ENCODE data around the gene AMBP. TPM values are rescaled to one million over a fixed set of nuclear protein-coding genes. Genes with fewer than 3 reads are reported as not detected.
"Not testable (repeated sequence)": the region's sequence is repeated elsewhere in the genome, so short reads cannot be mapped to it uniquely, and the experiment has no call there.

The AMBP gene
- total RNA-seq, 1 donor from 2014 or later = not detected

- no peak overlapping the region for H3K4me3 ChIP-seq (ENCODE audit: low read depth, low read length)
- TF ChIP-seq, protein P1, sequence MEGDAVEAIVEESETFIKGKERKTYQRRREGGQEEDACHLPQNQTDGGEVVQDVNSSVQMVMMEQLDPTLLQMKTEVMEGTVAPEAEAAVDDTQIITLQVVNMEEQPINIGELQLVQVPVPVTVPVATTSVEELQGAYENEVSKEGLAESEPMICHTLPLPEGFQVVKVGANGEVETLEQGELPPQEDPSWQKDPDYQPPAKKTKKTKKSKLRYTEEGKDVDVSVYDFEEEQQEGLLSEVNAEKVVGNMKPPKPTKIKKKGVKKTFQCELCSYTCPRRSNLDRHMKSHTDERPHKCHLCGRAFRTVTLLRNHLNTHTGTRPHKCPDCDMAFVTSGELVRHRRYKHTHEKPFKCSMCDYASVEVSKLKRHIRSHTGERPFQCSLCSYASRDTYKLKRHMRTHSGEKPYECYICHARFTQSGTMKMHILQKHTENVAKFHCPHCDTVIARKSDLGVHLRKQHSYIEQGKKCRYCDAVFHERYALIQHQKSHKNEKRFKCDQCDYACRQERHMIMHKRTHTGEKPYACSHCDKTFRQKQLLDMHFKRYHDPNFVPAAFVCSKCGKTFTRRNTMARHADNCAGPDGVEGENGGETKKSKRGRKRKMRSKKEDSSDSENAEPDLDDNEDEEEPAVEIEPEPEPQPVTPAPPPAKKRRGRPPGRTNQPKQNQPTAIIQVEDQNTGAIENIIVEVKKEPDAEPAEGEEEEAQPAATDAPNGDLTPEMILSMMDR (conservative IDR thresholded peaks at IDR 0.05; ENCODE audit: low read depth, low read length) = no peak
- no peak for DNase-seq (ENCODE audit: low read depth)
These were observed 7.3 kb upstream of the AMBP start for GRCh38 chr9:114085387-114085789.

DNA sequence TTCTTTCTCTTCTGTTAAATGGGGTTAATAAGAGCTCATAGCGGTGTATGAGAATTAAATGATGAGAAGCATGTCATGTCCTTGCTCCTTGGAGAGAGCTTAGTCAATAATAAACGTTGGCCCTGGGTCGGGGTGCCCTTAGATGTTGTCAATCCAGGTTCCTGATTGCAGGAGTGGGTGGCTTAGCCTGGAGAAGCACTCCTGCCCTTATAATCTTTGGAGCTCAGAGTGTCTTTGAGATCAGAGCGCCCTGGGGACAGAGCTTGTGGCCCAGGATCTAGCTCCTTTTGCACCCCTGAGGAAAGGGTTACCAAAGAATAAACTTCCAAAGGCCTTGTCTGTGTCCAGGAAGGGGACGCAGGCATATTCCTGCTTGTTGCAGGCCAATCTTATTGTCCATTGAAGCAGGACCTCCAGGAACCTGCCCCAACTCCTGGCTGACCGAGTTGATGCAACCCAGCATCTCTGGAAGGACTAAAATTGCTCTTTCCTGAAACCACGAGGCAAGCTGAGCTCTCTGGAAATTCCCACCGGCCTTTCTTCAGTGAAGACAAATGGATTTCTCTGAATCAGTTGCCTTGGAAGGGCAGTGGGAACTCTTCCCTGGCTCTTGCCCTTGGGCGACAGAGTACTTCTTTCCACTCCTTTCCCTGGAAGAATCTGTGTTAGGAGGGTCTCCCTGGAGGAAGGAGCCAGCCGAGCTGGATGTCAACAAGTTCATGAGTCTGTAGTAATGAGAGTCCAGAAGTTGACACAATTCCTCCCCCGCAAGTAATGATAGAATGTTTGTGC is 6.4 kb upstream of the AMBP start:
- DNase-seq (ENCODE audit: low read depth) = no peak
- TF ChIP-seq, protein P1 (conservative IDR thresholded peaks at IDR 0.05; ENCODE audit: low read depth, low read length) = no peak
- H3K4me3 ChIP-seq (ENCODE audit: low read depth, low read length) = no peak overlapping the region

- H3K4me3 ChIP-seq (ENCODE audit: low read depth, low read length) = no peak overlapping the region
- DNase-seq (ENCODE audit: low read depth) = no peak
- TF ChIP-seq, protein P1 (conservative IDR thresholded peaks at IDR 0.05; ENCODE audit: low read depth, low read length) = no peak
These were observed 5.6 kb upstream of the AMBP start for GRCh38 chr9:114083666-114084065.

- H3K4me3 ChIP-seq (ENCODE audit: low read depth, low read length); DNase-seq (ENCODE audit: low read depth): not testable (repeated sequence)
These were observed 4.8 kb upstream of the AMBP start for GRCh38 chr9:114082763-114083412.

DNA sequence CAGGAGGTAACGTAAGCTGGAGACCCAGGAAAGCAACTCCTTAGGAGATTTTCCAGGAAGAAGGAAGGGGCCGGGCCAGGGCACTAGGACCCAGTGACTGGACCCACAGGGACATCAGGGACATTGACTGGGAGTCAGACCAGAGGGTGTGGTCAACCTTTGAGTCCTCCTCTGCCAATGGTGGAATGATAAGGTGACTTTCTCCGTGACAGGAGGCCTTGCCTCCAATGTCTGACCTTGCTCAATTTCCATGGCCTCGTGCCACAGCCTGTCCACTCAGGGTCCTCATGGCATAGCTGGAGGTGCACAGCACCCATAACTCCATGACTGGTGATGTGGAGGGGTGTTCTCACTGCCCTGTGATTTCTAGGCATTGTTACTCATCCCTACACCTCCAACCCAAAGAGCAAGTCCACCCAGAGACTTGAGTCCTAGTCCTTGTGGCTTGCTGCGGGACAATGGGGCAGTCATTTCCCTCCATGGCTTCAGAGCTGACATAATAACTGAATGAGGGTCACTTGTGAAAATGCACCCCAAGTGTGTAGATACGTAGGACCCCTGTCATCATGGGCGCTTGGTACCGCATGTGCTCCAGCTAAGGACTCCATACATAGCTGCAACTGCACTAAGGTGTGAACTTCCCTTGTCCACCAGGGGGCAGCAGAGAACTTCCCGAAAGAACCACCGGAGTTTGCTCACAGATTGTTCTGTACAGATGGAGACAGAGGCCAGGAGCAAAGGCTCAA is 4.1 kb upstream of the AMBP start:
- TF ChIP-seq, protein P1 (conservative IDR thresholded peaks at IDR 0.05; ENCODE audit: low read depth, low read length) = peak; percentile 95
- no peak for DNase-seq (ENCODE audit: low read depth)

DNA sequence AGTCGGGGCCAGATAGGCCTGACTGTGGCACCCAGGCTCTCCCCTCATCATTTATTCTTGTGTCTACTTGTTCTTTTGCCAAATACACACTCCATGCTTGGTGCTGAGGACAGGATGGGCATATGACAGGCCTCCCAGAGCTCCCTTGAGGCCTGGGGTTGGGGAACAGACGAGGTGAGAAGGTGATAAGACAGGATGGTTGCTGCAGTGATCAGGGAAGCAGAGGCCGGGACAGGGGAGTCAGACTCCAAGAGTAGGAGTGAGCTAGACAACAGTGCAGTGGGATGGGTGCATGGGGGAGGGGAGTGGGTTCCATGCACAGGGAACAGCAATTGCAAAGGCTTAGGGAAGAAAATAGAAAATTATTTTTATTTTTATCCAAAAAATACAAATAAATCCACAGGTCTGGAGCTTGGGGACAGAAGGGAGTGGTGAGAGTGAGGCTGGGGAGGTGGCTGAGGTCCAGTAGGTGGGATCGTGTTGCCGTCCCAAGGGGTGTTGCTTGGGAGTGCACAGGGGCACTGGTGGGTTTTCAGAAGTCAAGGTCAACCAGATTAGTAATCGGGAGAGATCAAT is 3.4 kb upstream of the AMBP start:
- DNase-seq (ENCODE audit: low read depth) = no peak
- TF ChIP-seq, protein P1 (conservative IDR thresholded peaks at IDR 0.05; ENCODE audit: low read depth, low read length) = no peak
- H3K4me3 ChIP-seq (ENCODE audit: low read depth, low read length) = no peak overlapping the region

More for the DNA sequence above, 4.1 kb upstream of the AMBP start:
- H3K4me3 ChIP-seq (ENCODE audit: low read depth, low read length) = no peak overlapping the region
